ENCODE data around the gene LAMTOR3.

Gene LAMTOR3, protein sequence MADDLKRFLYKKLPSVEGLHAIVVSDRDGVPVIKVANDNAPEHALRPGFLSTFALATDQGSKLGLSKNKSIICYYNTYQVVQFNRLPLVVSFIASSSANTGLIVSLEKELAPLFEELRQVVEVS

DNA sequence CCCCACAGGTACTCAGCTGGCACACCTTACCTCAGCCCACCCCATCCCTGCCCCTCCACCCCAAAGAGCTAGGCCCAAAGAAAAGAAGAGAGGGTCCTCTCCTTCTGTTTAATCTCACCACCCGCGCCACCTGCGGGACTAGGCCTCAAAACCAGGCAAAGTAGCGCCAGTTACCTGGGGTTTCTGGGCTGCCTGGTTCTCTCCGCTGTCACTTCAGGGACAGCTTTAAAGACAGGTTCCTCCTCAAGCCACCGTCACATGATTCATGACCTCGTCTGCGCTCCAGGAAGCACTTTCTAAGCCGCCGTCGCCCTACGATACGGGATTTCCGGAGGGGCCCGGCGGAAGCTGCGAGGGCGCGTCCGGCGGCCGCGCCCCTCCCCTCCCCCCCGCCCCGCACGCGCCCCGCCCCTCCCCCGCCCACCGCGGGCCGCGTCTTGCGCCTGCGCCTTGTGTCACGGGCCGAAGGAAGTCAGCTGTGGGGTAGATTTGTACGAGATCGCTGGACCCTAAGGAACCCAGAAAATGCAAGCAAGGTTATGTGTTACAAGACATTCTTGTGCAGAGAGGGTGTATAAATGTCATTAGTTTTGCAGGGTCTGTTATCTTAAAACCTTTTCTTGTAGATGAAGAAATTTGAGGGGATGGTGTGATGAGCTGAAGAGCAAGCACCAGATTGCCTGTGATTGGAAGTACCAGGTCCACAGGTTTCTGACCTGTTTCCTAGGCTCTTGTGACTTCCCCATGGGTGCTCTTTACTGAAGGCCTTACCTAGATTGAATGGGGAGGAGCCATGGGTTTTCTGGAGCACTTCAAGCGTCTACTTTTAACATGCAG lies at the start of gene LAMTOR3:
LAMTOR3 (minus strand) TSS at position 267 of the 837 bp plus-strand sequence. CDS start 464 bp downstream, outside the sequence.
- DNase-seq = peak; percentile 89

DNA sequence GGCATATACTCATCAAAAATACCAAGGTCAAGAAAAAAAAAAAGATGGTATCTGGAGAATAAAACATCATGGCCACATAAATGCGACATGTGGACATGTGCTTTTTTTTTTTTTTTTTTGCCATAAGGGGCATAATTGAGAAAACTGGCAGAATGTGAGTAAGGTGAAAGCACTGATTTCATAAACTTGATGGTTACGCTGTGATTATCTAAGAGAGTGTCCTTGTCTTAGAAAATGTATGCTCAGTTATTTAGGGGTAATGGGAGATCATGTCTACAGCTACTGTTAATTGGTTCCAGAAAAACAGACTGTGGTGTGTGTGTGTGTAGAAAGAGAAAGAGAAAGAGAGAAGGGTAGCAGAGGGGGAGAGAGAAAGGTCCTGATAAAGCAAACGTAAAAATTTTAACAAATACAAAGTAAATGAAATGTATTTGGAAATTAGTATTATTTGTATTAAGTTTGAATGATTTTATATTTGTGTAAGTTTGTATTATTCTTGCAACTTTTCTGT lies 44.1 kb upstream of the LAMTOR3 start:
- no peak for DNase-seq

DNA sequence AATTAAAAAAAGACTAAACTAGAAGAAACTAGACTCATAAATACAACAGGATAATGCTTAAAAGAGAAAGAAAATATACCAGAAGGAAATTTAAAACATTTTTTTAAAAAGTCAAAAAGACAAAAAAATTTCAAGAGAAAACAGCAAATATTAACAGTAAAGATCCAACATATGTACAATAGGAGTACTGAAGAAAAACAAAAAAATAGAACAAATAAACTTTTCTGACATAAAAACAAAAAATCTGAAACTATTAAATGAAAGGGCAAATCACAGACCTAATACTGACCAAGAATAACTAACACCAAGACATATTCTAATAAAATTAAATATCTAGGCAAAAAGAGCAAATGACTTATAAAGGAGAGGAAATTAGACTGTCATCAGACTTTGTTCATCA lies 40.7 kb upstream of the LAMTOR3 start:
- no peak for DNase-seq

DNA sequence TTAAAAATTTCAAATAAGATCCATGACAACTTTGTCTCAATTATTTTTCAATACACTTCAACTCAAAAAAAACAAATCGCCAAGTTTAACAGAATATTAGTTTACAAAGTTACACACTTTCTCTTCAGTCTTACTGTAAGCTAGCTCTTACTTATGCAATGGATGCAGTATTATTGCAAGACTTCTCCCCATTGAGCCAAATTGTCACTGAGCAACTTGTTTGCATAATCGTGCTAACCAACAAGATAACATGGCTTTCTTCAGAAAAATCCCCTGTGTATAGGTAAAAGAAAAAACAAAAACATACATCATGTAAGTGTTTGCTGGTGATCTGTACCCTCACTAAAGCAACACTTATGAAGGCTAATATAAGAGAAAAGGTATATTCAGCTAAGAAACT lies 33.3 kb upstream of the LAMTOR3 start:
- no peak for DNase-seq

DNA sequence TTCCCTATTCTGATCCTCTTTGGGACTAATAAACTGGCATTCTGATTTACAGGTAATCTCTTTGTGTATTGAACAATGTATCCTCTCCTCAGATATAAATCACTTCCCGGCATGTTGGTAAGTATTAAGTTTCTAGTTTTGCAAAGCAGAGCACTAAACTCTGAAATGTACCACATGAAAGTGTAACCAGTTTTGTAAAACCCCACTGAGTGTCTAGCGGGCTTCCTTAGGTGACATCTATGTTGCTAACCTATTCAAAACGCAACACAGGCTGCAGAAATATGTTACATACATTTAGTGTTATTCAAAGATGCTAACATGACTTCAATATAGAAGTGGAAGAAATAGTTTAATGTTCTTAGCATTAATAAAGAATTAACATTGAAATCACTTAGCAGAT lies 26.9 kb upstream of the LAMTOR3 start:
- no peak for DNase-seq

DNA sequence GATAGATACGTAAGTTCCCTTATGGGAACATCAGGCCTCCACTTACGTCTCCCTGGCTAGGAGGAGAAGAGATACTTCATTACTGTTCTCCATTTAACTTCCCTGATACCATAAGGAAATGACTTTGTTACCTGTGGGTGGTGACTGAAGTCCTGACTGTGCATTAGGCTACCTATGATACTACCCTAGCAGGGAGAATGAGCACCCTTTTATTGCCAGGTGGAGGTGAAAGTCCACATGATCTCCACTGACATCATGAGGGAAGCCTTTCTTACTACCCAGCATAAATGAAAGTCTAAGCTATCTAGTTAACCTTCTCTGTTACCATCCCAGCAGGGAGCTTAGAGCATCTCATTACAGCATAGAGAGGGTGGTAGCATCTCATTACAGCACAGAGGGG lies 24.4 kb upstream of the LAMTOR3 start:
- DNase-seq = no peak

DNA sequence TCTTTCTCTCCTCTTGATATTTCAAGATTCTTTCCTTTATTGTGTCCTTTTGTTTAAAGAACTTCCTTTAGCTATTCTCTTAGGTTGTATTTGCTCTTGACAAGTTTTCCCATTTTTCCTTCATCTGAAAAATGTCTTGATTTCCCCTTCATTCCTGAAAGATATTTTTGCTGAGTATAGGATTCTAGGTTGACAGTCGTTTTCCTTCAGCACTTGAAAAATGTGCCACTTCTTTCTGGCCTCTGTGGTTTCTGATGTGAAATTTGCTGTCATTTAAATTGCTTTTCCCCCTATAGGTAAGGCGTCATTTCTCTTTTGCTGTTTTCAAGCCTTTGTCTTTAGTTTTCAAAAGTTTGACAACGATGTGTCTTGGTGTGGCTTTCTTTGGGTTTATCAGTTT lies 23.3 kb upstream of the LAMTOR3 start:
- no peak for DNase-seq

DNA sequence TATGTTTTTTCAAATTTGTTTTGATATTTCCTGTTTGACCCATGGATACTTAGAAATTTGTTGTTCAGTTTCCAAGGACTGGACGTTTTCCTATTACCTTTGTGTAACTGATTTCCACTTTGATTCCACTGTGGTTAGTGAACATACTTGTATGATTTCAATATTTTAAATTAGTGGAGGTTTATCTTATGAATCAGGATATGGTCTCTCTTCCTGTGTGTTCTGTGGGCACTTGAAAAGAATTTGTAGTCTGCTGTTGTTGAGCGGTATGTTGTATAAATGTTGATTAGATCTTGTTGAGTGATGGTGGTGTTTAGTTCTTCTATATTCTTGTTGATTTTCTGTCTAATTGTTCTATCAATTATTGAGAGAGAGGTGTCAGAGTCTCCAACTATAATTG lies 21.2 kb upstream of the LAMTOR3 start:
- DNase-seq = no peak

DNA sequence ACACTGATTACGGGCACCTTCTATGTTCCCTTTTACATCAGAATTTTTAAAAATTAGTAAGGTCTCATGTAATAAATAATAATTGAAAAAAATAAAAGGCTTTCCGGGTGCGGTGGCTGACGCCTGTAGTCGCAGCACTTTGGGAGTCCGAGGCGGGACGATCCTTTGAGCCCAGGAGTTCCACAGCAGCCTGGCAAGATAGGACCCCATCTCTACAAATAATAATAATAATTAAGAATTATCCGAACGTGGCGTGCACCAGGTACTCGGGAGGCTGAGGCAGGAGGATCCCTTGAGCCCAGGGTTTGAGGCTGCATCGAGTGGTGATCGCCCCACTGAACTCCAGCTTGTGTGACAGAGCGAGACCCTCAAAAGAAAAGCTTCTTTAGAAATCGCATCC lies 771 bp upstream of the LAMTOR3 start:
- no peak for DNase-seq

DNA sequence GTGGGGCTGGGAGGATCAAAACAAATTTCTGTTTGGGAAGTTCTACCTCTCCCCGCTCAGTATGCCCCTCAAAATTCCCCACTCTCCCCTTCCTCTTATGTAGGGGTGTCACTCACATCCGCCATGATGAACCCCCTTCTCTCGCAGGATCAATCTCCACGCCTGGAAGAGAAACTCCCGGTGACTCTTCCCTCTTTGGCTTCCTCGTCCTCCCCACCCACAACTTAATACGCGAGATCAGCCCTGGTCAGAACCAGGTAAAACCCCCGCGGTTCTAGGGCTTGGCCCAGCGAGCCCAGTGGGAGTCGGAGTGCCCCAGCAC lies 427 bp downstream of the LAMTOR3 start:
- DNase-seq = no peak

DNA sequence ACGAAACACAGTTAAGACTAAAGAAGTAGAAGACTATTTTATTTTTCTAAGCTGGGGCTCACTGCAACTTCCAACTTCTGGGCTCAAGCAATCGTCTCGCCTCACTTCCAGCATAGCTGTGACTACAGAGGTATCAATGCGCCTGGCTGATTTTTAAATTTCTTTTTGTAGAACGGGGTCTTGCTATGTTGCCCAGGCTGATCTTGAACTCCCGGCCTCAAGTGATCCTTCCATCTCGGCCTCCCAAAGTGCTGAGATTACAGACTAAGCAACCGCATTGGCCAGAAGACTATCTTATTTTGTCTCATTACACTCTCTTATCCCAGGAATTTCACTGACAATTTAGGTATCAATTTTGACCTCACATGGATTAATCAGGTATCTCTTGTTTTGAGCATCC lies 1.2 kb downstream of the LAMTOR3 start:
- no peak for DNase-seq

DNA sequence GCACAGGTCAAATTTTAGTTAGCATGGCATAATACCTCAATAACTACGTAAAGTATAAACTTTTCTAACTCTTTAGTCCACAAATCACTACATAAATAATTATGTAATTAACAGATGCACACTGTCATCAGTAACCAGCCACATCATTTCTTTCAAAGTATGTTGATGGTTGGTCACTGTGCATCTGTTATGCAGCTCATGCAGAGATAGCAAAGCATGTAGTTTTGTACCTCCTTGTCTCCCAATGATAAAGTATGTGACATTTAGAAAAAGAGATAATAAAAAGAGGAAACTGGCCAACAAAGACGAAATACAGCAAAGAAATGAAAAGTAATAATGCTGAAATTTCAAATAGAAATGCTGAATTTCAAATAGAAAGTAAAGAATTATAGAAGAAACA lies 2.9 kb downstream of the LAMTOR3 start:
- no peak for DNase-seq

DNA sequence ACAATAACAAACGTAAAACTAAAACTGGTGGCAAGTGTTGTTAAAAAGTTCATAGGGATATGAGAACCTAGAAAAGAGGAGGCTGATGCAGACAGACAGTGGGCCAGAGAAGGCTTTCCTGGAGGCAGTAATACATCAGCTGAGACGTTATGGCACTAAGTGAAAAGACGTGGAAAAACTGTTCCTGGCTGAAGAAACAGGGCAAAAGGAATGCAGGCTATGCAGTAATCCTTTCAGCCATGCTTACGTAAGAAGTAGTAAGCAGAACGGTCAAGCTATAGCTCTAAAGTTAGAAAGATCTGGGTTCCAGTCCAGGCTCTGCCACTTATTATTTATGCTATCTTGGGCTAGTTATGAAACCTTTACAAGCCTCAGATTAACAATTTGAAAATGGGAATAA lies 6.4 kb downstream of the LAMTOR3 start:
- no peak for DNase-seq

DNA sequence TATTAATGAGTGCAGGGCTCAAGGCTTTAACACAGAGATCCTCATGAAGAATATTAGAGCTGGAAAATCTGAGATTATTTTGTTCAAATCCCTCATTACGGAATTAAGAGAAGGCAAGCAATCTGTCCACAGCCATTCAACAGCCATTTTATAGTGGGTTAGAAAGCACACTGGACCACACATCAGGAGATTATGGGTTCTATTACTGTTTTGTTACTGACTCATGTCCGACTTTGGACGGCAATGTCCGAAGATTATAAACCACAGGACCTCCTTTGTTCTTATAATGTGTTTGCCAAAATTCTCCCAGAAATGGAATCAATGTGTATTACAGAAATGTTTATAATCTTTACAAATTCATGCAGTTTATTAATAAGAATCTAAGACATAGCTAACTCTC lies 8.1 kb downstream of the LAMTOR3 start:
- DNase-seq = no peak

DNA sequence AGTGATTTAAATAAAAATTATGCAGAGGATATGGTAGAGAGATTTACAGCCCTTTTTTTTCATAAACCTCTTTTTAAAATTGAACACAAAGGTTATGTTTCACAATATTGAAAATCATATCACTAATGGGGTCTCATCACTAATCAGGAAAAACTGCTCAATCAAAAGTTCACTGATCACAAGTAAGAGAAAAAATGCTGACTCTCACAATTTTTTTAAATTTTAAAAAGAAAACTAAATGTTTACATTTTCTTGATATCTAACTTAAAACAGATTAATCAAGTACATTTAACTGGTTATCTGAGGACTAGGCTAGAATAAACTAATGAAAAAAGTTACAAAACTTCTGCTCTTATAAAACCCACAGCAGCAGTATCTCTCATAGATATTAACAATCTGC lies 8.5 kb downstream of the LAMTOR3 start:
- DNase-seq = no peak

DNA sequence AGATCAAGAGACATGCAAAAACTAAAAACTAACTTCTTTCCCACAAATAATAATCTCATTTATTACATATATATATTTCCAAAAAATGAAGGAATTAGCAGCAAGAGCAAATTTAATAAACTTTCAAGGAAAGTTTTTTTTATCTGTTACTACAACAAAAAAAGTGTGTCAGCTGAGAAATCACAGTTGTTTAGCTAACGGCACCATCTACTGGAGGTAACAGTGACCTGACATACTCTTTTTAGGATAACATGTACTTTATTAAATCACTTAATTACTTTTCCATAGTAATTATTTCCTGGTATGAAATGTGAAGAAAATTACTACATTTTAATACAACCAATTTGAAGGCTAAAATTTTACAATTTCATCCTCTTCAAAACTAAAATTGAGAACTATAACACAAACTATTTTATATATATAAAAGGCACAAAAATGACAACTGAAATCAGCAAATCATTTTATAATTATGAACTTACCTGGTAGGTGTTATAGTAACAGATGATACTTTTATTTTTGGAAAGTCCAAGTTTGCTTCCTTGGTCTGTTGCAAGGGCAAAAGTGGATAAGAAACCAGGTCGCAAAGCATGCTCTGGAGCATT lies 9.1 kb downstream of the LAMTOR3 start:
- DNase-seq = peak; percentile 6

DNA sequence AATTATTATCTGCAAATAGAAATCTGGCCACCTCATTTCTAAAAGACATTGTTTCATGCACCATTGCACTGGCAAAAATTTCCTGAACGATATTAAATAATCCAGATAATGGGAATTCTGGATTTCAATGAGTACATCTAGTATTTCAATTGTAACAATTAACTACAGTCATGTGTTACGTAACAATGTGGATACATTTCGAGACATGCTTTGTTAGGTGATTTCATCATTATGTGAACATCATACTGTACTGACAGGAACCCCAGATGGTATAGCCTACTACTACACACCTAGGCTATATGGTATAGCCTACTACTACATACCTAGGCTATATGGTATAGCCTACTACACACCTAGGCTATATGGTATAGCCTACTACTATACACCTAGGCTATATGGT lies 14.8 kb downstream of the LAMTOR3 start:
- DNase-seq = no peak

DNA sequence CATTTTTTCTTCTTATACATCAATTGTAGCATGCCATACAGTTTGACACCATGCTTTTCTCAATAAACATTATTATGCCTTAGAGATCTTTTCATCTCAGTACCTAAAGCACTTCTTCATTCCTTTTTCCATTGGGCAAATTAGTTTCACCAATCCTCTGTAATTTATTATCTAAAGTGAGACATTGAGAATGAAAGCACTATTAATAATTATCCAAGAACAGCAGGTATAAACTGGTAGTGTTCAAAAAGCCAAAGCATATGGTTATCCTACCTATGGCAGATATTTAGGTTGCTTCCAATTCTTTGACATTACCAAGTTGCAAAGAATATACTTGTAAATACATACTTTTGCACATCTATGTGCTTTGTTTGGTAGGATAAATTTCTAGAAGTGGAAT lies 15.6 kb downstream of the LAMTOR3 start:
- DNase-seq = no peak

DNA sequence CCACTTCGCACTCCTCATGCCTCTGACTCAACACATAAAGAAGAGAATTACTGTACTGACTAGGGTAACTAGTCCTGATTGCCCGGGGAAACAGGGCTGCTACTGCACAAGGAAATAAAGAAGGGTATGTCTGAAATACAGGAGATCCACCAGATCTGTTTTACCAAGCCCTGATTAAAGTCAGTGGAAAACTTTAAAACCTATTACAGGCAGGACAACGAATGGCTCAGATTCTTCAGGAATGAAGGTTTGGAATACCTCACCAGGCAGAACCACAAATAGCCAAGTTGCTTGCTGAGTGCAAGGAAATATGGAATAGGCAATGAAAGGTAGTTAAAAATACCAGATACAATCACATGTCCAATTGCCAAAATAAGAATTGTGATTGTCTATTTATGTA lies 17.3 kb downstream of the LAMTOR3 start:
- DNase-seq = no peak

DNA sequence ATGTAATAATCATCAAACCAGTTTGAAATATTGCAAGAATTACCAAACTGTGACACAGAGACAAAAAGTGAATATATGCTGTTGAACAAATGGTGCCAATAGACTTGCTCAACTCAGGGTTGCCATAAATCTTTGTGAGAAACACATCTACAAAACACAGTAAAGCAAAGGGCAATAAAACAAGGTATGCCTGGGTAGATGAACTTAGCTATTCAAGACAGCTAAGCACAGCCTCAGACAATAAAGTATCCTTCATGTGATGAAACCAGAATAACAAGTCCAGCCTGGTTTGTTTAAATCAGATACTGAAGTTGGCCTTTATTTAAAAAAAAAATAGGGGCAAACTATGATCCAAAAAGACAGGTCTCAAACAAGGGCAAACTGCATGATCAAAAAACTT lies 19.2 kb downstream of the LAMTOR3 start:
- DNase-seq = no peak

DNA sequence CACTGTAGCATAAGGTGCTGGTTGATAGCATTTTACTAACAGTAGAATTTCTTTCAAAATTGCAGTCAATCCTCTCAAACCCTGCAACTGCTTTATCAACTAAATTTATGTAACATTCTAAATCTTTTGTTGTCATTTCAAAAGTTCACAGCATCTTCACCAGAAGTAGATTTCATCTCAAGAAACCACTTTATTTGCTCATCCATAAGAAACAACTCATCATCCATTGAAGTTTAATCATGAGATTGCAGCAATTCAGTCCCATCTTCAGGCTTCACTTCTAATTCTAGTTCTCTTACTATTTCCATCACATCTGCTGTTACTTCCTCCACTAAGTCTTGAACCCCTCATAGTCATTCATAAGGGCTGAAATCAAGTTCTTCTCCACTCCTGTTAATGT lies 21.7 kb downstream of the LAMTOR3 start:
- no peak for DNase-seq

DNA sequence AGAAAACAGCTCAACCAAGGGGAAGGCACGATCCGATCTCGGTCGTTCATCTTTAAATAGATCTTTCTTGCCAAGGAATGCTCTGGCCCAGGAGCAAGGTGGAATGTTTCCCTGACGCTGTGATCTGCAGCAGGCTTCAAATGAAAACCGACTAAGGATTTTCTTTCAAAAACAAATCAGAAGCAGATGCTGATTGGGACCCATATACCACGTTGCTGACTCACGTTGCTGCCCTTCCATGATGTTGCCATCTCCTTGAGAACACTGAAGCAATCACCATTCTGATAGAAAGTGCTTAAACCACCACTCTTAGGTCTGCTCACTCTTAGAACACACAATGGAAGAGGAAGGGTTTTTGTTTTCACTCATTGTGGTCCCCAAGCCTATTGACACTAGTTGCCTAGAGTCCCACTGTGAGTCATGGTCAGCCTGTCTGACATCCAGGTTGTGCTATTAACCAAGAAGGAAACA lies 26.1 kb downstream of the LAMTOR3 start:
- no peak for DNase-seq

DNA sequence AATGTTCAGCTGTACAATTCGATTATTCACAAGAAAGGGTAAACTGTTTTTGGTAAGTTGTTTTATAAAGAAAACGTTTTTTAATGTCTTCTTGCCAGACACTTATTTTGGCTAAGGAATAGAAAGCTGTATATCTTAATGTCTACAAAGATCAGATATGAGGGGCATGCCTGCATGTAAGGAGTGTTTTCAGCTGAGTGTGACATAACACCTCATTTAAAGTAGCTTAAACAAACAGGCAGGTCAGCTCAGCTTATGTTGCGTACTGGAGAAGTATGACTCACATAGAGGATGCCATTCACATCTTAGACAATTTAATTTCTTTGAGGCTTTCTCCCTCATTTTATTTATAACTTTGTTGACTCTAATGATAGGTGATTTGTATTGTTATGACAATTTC lies 30.4 kb downstream of the LAMTOR3 start:
- DNase-seq = no peak

Data from NCI-H1092 treated with DMSO at 0.1 percent for 48 hours (cell line).